HG03432 (cell line): ENCODE data around the gene GUCD1.
A peak's percentile ranks its signal among the peaks of the same experiment; 100 is the strongest.
"Not testable (repeated sequence)": the region's sequence is repeated elsewhere in the genome, so short reads cannot be mapped to it uniquely, and the experiment has no call there.

Experiments used
- ATAC-seq: cut with Tn5 transposase; IDR thresholded peaks from one replicate; pipeline ENCODE4 v1.9.1; 2021; ENCODE audit warnings: mild to moderate bottlenecking, moderate library complexity; ENCODE audit not compliant: unreplicated experiment

The GUCD1 gene

DNA sequence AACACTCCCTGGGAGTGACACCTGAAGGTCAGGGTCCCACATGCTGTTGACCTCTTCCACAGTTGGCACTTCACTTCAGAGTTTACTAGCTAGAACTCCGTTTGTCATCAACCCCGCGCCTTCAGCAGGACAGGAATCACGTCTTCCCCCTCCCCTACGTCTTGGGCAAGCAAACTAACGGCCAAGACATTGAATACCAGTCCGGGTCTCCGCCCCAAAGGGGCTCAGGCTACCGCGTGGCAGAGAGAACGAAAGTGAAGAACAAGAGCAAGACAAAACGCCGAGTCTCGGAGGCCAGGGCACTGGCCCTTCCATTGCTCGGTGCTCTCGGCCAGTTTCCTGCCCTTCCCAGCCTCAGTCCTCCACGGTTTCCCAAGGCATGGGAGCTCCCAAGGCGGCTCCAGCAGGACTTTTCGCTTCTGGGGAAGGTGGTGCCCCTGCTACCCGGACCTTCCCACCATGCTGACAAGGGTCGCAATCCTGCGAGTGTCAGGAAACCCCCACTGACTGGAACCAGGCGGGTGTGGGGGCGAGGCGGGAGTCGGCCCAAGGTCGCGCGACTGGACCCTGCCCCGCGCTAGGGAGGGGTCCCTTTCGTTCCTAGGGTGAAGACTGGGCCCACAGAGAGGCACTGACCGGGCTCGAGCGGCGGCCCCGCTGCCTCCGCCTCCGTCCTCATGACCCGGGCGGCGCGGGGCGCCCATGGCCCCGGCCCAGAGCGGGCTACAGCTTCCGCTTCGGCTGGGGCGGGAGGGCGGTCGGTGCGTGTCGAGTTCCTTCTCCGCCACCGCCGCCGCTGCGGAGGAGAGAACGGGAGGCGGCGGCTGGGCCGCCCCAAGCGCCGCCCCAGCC, at the start of gene GUCD1:
Gene GUCD1 (minus strand): TSS at position 826 of the 852 bp plus-strand sequence. CDS start 147 bp downstream, at position 679.
- ATAC-seq = peak; percentile 9

DNA sequence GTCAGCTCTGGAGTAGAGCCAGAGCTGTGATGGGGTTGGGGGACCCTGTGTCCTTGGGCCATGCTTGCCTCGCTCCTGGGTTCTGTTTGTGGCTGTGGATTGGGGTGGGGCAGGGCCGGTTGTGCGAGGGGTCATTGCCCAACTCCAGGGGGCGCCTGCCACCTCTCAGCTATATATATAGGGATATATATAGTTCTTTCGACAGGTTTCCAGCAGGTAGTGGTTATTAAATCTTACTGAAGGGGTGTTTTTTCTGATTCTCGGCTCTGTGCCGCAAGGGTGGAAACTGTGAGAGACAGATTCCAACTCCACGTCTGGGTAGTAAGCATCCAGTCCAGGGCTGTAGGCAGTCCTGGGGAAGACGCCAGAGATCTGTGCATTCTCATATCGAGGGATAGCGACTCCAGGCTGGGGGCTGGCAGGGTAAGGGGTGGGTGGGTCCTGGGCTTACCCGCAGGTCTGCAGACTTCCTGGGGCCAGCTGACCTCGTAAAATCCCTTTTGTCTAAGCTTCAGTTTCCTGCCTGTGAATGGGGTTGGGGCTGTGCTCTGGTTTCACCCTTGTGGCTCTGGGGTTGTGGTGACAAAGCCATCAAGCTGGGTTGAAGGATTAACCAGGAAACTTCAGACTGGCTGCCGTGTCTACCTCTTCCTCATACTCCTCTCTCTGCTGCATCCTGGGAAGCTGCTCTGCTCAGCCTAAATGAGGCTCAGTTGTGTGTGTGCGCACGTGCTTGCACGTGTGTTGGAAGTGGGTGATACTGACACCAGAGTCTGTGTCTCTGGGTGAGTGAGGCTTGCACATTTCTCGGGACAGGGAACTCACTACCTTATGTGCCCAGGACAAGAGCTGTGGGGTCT, 49.1 kb upstream of the GUCD1 start:
- not testable (repeated sequence) for ATAC-seq

DNA sequence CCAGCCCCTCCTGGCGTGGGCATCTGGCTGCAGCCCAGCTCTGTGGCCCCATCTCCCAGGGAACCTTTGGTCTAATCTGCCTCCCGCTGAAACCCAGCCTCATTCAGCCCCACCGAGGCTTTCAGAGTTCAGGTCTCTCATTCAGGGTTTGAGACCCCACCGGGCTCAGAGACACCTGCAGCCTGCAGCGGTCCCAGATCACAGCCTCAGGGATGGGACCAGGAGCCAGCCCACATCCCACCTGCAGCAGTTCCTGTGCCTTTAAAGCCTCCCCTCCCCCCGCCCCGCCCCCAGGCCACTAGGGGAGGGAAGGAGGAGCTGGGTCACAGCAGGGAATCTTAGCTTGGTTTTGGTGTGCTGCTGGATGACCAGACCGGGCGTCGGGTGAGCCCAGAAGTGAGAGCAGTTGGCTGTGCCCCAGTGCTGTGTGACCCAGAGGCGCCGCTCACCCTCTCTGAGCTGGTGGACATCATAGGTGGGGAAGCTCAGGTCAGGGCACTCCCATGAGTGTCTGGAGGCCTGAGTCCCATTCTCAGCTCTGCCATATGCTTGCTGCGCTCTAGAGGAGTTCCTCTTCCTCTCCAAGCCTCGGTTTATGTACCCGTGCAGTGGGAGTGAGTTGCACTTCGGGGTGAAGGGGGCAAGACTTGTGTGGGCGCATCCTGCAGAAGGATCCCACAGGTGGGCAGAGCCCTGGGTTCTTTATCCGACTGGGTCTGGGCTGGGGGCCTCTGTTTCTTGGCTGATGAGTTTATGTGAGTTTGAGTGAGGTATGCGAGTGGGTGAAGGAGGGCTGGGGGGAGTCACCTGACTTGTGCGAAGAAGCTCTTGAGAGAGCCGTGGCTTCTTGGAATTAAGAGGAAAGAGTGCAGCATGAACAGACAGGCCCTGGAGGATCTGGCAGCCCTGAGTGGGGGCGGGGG, 48.2 kb upstream of the GUCD1 start, which contains the start of gene GGT1:
Gene GGT1 (plus strand): TSS at position 347 of the 923 bp plus-strand sequence. CDS start 7,889 bp downstream, outside the sequence.
- not testable (repeated sequence) for ATAC-seq

DNA sequence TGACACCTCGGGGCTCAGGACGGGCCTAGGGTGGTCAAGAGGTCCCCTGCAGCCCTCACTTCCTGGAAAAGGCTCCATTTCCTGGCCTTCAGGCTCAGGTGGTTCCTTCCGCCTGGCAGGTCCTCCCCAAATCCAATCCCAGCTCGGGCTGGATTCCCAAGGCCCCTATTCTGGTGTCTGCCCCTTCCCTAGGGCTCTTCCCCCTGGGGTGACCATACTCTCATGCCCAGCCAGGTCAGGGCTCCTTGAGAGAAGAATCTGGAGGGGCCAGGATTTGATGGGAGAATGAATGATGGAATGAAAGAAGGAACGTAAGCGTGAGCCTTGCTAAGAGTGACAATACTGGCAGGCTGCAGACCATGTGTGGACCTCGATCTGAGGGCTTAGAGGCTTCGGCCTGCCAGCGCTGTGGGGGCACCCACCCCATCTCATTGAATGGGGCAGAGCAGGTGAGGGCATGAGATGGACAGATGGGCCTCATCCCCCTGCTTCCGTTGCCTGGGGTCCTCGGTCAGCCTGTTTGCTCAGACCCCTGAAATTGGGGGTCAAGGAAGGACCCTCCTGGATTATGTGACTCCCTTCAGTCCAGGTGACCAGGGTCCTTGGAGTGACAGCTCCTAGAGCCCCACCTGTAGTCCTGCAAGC, 47.3 kb upstream of the GUCD1 start:
- not testable (repeated sequence) for ATAC-seq

DNA sequence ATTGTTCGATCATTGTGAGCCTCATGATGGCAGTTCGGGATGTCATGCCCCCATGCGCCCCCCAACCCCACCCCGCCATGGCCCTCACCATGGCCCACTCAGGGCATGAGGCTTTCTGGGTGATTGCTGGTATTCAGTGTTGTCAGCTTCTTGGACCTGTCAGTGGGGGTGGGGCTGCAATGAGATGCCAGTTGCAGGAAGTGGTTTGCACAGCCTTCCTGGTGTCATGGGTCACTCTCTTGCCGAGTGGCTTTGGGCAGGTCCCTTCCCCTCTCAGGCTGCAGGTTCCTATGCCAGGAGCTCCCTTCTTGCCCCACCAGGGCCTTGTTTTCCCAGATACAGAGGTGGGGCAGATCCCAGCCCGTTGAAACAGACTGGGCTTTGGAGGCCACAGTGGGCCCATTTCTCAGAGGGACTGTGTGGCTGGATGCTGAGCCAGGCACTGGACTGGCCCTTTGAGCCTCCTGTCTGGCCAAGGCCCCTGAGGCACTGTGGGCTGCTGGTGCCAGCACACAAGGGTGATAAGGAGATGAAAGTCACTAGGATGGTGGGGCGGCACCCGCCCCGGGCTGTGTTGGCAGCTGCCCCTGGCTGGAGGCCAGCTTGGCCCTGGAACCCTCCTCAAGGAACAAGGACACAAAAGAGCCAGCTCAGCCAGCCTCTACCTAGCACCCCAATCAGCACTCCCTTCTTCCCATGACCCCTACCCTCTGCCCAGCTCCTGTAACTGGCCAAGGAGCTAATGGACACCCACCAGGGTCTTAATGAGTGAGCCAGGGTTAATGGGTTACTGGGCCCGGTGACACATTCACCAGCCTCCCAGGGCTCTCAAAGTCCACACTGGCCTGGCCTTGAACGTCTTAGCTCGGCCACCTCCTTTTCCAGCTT, 46.5 kb upstream of the GUCD1 start:
- ATAC-seq = no peak

DNA sequence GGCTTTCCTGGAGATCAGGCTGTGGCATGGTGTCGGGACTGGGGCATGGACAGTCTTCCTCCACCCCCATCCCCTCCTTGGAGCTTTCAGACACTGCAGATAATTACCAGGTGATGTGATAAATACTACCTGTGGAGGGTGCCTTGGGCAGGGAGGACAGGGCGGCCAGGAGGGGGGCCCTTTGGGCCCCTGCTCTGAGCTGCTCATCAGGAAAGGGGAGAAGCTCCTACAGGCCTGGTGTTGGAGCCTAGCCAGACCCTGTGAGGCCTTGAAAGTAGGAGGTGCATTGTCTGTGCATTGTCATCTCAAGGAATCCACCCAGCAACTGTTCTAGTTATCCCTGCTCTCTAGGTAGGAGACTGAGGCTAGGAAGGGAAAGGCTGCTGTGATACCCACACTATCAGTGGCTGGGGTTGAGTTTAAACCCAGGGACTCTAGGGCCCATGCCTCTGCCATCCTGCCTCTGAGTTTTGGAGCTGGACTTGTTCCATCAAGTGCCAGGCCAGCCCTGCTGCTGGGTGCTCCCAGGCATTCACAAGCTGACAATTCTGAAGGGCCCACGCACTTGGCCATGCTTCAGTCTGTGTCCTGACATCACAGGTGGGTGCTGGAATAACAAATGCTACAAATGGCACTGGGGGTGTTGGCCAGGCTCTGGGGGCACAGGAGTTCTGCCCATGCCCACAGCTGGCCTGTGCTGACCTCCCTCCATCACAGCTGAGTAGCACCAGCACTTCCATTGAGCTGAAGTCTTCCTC, 45.2 kb upstream of the GUCD1 start:
- not testable (repeated sequence) for ATAC-seq

DNA sequence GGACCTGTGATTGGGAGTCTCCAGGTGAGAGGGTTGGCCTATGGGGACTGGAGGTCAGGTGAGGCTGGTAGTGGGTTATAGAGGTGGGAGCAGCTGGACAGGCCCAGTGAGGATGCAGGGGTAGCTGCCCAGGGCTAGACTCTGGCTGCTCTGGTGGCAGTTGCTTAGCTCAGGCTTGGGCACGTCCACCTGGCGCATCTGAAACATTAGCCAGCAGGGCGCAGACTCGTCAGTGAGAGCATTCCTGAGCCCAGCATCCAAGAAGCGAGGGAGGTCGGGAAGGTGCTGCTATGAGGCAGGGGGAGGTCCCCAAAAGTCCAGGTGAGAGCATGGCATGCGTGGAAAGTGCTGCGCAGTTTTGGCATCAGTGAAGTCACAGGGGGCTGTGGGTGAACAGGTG, 44.6 kb upstream of the GUCD1 start:
- no peak for ATAC-seq

DNA sequence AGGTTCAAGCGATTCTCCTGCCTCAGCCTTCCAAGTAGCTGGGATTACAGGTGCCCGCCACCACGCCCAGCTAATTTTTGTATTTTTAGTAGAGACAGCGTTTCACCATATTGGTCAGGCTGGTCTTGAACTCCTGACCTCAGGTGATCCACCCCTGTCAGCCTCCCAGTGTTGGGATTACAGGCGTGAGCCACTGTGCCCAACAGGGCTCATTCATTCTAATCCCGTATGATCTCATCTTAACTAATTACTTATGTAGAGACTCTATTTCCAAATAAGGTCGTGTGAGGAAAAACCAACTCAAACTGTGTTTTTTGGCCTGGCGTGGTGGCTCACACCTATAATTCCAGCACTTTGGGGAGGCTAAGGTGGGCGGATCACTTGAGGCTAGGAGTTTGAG, 42.1 kb upstream of the GUCD1 start:
- ATAC-seq = not testable (repeated sequence)

DNA sequence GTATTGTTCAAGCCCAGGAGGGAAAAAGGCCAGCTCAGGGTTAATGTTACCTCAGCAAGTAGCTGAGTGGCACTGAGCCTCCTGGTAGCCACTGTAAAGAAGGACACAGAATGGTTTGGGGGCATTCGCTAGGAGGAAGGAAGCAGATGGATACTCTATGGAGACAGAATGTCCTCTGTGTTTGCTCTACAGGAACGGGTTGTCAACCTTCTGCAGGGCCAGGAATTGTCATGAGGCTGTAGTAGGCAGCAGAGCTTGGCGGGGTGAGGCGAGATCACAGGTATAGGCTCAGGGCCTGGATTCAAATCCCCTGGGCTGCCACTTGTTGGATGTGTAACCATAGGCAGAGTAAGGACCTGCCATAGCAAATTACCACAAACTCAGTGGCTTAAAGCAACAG, 40.9 kb upstream of the GUCD1 start:
- ATAC-seq = no peak

DNA sequence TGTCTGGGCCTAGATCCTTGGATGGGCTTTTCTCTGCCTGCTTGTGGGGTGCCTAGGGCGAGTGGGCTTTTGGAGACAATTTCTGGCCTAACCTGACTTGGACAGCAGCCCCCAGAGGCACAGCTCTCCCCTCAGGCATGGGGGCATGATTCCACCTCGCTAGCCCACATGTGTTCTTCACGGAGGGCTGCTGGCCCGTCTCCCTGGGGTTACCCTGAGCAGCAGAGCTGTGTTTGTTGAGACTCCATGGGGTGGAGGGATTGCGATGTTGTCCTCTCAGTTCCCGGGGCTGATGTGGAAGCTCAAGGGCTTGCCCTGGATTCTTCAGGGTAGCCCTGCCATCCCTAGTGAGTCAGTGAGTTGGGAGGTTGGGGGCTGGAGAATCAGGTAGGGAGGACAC, 40.3 kb upstream of the GUCD1 start:
- ATAC-seq = no peak

DNA sequence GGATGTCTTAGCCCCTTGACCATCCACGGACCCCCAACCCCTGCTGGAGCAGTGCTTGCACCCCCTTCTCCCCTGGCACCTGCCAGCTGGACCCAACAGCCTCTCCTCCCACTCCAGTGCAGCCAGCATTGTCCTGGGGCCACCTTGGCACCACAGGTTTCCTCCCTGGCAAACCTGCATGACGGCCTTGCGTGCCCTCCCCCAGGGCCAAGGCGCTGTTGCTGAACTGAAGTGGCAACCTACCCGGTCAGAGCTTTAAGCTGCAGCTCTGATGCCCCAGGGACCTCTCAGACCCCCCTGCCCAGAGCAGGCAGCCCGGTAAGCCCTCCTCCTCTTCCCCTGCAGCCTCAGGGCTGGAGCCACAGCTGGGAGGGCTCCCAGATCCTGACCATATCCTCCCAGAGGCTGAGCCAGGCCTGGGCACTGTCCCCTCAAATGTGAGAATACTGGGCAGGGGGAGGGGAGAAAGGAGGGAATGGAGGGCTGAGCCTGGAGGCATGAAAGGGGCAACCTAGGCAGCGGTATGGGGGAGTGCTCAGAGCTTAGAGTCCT, 39.7 kb upstream of the GUCD1 start:
- ATAC-seq = no peak

DNA sequence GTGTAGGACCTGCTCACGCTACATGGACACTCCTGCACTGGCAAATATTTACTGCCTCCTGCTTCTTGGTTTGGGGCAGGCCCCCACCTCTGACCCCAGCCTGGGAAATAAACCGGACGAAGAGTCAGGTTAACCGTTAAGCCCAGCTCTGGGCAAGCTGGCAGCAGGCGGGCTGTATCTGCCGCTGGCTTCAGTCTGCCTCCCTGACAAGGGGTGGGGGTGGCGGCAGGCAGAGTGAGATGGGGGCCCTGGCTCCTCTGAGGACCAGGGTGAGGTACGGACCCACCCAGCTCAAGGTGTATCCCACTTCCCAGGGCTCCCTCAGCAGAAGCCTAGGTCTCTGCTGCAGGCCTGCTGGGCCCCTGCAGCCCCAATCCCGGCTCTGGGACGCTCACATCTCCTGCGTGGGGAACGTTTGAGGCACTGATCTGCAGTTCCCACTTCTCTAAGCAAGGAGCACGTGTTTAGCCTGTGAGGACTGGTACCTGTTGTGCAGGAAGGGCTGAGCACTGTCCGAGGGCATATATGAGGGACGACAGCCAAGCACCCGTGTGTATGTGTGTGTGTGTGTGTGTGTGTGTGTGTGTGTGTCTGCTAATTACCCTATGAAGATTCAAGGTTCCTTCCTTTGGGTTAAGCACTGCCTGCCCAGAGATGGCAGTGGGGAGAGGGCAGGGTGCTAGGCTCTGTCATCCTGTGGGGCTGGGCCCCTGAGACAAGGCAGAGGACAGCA, 39.1 kb upstream of the GUCD1 start:
- ATAC-seq = no peak

DNA sequence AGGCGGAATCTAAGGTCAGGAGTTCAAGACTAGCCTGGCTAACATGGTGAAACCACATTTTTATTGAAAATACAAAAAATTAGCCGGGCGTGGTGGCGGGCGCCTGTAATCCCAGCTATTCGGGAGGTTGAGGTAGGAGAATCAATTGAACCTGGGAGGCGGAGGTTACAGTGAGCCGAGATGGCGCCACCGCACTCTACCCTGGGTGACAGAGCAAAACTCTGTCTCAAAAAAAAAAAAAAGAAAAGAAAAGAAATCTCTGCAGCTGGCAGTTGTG, 38.6 kb upstream of the GUCD1 start:
- not testable (repeated sequence) for ATAC-seq

DNA sequence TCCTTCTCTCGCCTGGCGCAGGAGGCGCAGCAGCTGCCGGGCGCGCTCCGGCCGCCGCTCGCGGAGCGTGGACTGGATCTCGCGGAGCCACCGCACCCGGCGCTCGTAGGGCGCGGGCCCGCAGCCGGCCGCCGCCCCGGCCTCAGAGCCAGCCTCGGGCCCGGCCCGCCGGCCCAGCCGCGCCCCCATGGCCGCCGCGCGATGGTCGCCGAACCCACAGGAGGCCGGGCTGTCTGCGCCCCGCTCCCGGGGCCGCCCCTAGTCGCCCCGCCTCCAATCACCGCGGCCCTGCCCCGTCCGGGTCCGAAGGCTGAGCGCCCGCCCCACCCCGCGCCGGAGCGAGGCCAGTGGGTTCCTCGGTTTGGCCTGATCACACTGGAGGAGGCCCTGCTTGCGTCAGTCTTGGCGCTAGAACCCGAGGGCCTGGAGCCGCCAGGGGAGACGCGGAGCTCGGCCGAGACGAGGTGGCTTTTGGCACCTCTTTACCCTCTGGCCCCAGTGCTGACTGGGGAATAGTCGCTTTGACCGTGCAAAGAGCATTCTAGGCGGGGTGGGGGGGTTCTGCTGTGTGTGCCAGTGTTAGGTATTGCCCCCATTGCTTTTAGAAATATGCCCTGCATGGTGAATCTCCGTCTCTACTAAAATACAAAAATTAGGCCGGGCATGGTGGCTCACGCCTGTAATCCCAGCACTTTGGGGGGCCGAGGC, 38.1 kb upstream of the GUCD1 start, which contains the start of gene LRRC75B:
Gene LRRC75B (minus strand): TSS at position 223 of the 708 bp plus-strand sequence. CDS start 34 bp downstream, at position 189.
- peak; percentile 77 for ATAC-seq

DNA sequence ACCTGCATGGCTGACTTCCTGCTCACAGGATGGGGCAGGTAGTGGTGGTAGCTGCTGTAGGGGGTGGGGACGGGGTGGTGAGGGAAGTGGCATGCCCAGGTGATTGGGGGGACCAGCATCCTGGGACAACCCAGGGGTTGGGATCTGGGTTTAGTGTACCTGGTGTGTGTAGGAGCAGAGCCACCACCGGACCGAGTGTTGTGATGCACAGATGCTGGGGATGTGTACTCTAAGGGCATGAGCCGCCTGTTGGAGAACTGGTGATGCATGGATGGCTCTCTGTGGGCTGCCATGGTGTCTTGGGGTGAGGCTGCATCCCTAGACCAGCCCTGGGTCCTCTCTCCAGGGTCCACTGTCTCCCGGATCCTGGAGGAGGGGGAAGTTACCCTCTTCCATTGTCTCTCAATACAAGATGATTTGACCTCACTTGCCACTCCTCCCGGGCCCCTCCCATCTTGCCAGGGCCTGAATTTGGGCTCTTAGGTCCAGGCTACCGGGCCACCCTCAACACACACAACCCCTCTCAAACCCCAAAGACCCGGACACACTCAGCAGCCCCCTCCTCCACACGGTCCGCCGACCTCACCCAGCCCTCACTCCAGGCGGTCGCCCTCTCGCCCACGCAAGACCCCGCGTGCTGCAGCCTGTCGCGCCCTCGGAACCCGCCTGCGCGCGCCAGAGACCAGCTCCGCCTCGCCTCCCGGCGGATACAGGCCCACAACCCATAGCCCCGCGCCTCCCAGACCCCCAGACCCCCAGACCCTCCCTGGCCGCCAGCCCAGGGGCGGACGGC, 37.3 kb upstream of the GUCD1 start:
- ATAC-seq = peak; percentile 11

DNA sequence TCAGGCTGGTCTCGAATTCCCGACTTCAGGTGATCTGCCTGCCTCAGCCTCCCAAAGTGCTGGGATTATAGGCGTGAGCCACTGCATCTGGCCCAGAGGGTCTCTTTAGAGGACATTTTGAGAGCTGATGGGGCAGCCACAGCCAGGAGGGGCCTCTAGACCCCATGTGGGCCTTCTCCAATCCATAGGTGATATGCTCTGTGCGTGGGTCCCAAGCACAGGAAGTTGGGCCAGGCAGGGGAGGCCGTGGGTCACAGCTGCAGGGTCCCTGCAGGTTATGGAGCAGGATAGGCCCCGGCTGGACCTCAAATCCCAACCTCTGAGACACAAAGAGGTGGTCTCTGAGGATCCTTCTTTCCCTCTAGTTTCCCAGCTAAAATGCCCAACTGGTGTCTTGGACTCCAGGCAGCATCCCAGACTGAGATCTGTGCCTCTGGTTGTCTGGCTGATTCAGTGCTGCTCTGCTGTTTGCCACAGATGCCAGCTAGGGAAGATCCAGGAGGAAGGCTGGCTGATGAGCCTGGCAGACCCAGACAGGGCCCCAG, 36.4 kb upstream of the GUCD1 start:
- no peak for ATAC-seq
